Activated B cell treated with CpG ODN at 0.5 μM for 24 hours (primary cell): Measurements from ENCODE around the gene SLC15A5. TPM values are rescaled to one million over a fixed set of nuclear protein-coding genes. Genes with fewer than 3 reads are reported as not detected.

Experiments
- ATAC-seq: fragments of 200-7000 bp; cut with Tn5 transposase; one replicate; pipeline ENCODE4 v1.10.0; 2021; ENCODE audit warnings: low read depth, mild to moderate bottlenecking, moderate library complexity
- CTCF ChIA-PET: fragments of 350-600 bp; sonication (Branson Sonifier 250); formaldehyde crosslinking; loops from one replicate; lab custom pipeline; 2021; ENCODE audit warnings: antibody characterized with exemption; lab: Charles Lee
- POLR2A ChIA-PET: fragments of 350-600 bp; sonication (Branson Sonifier 250); formaldehyde crosslinking; loops from one replicate; lab custom pipeline; 2021; ENCODE audit warnings: antibody characterized with exemption; lab: Charles Lee
- DNase-seq: peaks from one replicate; pipeline ENCODE4 v3.0.0; 2022
- H3K27ac Mint-ChIP-seq: one replicate; pipeline ENCODE4 v1.8.0; 2020; ENCODE audit warnings: mixed read lengths
- H3K27me3 Mint-ChIP-seq: one replicate; pipeline ENCODE4 v1.8.0; 2021; ENCODE audit warnings: mixed read lengths
- H3K36me3 Mint-ChIP-seq: one replicate; pipeline ENCODE4 v1.8.0; 2021; ENCODE audit warnings: low read depth, mixed read lengths
- H3K4me1 Mint-ChIP-seq: one replicate; pipeline ENCODE4 v1.8.0; 2021; ENCODE audit warnings: mixed read lengths
- H3K4me3 Mint-ChIP-seq: one replicate; pipeline ENCODE4 v1.8.0; 2020; ENCODE audit warnings: mild to moderate bottlenecking, mixed read lengths
- H3K9me3 Mint-ChIP-seq: one replicate; pipeline ENCODE4 v1.8.0; 2020; ENCODE audit warnings: mixed read lengths
- CTCF ChIP-seq: fragments of 200-600 bp; IDR thresholded peaks from one replicate; pipeline ENCODE4 v1.8.0; 2022; ENCODE audit warnings: antibody characterized with exemption, mild to moderate bottlenecking
- intact Hi-C: fragments of 100-400 bp; cut with micrococcal nuclease; formaldehyde crosslinking; loops from one replicate; pipeline ENCODE4 v1.15.1; 2024
- total RNA-seq: library from RNA; stranded (reverse); gene quantifications from 2 replicates; pipeline ENCODE4 v1.2.3, GENCODE V29; 2022

Gene SLC15A5
- total RNA-seq, 1 donor from 2014 or later: not detected

GRCh38 chr12:16148938-16149337, 128.5 kb downstream of the SLC15A5 start:
- DNase-seq (no peak), ATAC-seq (no peak)
- Mint-ChIP-seq H3K9me3 (no peaks in the 10 kb centered on the region), H3K36me3 (no peaks in the 10 kb centered on the region), H3K4me3 (no peak overlapping the region), H3K4me1 (no peaks in the 10 kb centered on the region), H3K27ac (no peak overlapping the region), H3K27me3 (peaks cover 2% of the 10 kb centered on the region)
- intact Hi-C loops: no loop called here
- CTCF ChIA-PET: no interaction called here
- POLR2A ChIA-PET: no interaction called here
- TF ChIP-seq CTCF: no peak

Other genes with a start within 250 kb of the SLC15A5 start
- gene MGST1, start 70.0 kb upstream of the SLC15A5 start, total RNA-seq: not detected in 2 replicates